Stimulated activated CD8-positive, alpha-beta memory T cell treated with anti-CD3 and anti-CD28 coated beads, Interleukin-4, amount 100 ng/mL, for 24 hours (primary cell): ENCODE data around the gene MROH8.

ENCODE experiments used
- DNase-seq: peaks from one replicate; pipeline ENCODE4 v3.0.0-alpha.2; 2020; ENCODE audit warnings: low read depth

Gene MROH8

DNA sequence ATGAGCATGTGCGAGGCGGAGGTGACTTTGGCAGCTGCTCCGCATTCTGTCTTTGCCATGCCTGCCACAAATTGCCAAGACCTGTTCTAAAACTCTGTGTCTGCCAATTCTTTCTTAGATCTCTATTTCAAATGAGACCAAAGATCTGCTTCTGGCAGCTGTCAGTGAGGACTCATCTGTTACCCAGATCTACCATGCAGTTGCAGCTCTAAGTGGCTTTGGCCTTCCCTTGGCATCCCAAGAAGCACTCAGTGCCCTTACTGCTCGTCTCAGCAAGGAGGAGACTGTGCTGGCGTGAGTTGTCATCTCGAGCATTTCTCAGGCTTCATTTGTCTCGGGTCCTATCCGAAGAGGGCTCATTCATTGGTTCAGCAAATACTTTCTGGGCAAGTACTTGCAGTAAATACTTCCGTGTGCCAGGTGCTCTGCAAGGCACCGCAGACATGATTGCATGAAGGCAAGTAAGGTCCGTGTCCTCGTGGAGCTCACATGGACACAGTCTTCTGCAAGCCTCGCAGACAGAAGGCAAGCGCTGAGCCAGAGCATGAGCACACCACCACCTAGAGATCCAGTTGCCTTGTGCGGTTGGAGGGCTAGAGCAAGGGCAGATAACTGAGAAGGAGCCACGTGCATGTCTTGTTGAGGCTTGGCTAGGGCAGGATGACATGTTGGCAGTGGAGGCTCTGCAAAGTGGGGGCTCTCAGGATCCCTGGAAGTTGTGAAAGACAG lies 19.7 kb upstream of the MROH8 start:
- DNase-seq: no peak

DNA sequence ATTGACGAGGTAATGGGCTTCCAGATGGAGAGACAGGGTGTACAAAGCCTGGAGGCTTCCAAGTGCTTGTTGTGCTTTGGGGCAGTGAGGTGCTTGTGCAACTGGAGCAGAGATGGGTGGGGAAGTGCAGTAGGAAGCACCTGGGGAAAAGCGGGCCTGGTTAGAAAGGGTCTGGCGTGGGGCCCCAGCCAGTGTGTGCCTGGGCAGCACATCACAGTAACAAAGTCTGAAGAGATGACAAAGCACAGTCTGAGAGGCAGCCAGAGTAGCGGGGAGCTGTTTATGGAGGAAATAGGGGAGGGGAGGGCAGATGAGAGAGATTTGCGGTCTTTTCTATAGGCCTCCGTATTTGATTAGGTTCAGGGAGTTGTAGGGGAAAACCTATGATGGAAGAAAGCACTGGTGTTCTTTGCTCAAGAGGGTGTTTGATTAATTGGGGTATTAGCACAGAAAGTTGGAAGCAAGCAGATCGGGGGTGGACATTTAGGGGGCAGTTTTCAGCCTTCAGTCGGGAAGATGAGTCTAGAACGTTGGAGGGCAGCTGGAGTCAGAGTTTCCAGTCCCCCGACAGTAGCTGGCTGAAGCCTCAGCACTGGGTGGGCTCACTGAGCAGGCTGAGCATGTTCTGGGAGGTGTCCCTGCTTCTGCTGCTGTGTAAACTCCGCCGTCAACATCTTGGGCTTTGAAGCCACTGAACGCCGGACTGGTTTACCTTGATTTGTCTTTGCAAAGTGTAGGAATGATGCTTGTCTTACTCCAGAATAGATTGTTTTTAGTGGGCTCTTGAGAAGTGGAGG lies 15.5 kb upstream of the MROH8 start:
- no peak for DNase-seq

DNA sequence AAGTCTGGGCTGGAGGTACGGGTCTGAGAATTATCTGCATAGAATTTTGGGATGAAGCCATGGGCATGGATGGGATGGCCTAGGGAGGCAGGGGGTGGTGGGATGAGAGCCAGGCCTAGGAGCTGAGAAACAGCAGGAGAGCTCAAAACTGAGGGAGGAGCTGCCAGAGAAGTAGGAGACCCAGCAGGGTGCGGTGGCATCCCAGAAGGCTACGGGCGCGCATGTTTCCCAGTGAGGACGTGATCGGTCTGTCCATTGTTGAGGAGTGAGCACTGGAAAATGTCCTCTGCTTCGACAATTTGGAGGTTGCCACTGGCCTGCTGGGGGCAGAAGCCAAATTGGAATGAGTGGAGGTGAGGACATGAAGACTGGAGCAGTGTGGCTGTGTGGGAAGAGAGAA lies 14.5 kb upstream of the MROH8 start:
- DNase-seq: no peak

DNA sequence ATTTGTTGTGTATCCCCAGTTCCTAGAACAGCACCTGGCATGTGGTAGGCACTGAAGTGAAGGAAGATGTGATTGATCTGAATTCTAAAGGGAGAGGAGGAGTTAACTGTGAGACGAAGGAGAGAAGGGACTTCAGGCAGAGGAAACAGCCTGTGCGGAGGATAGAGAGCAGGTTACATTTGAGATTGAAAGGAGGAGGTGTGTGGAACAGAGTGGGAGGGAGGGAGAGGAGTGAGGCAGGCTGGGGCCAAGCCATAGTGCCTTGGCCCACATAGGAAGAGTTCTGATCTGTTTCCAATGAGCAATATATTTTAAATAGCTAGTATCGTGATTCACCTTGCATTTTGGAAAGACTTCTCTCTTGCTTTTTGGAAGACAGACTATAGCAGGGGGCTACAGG lies 13.9 kb upstream of the MROH8 start:
- DNase-seq: no peak

DNA sequence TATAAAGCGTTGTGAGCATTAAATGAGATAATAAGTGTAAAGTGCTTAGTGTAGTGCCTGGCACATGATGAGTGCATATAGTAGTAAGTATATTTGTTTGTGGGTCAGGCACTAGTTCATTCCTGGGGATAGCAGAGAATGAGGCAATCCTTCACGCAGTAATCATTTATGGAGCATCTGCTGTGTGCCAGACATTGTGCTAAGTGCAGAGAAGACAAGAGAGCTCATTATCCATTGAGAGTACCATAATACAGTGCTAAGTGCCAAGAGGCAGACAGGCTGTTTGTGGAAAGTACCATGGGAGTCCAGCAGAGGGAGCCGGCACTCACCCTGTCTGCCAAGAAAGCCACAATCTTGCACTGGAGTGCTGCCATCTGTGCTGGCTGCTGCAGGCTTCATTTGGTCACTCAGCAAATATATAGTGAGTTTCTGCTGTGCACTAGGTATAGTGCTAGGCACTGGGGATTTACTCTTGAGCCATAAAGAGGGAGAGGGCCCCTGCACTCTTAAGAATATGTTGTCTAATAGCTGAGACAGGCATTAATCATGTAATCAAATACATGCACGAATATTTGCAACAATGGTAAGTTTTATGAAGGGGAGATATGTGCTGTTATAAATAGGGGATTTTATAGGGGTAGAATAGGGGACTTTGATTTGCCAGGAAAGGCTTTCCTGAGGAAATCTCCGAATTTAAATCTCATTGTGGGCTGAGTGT lies 12.9 kb upstream of the MROH8 start:
- DNase-seq: peak; percentile 57

DNA sequence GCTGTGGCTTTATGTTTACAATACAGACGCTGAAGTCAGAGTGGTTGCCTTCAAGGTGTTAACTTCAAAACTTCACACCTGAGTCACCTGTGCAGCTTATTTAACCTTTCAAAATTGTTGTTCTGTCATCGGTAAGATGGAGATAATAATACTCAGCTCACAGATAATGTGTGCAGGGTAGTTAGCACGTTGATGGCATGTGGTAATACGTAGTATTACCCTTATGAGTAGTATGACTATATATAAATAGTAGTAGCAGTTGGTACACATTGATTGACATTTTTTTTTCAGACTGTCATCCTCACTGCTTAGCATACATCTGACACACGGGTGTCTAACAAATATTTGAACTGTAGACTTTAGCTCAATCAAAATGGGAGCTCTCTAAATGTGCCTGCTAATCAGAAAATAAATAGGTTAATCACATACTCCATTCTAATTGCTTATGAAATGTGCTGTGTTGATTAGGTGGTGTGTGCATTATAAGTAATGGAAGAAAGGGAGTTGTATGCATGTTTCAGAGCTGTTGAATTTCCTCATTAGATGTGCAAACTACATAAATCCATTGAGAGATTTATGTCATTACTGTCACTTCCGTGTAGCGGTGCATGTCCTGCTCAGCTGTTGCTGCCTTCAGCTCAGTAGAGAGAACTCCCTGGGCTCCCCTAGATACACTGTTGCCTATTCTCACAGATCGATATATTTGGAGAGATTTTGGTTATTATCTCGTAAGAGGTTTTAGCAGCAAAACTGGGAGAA lies 11.2 kb upstream of the MROH8 start:
- no peak for DNase-seq

DNA sequence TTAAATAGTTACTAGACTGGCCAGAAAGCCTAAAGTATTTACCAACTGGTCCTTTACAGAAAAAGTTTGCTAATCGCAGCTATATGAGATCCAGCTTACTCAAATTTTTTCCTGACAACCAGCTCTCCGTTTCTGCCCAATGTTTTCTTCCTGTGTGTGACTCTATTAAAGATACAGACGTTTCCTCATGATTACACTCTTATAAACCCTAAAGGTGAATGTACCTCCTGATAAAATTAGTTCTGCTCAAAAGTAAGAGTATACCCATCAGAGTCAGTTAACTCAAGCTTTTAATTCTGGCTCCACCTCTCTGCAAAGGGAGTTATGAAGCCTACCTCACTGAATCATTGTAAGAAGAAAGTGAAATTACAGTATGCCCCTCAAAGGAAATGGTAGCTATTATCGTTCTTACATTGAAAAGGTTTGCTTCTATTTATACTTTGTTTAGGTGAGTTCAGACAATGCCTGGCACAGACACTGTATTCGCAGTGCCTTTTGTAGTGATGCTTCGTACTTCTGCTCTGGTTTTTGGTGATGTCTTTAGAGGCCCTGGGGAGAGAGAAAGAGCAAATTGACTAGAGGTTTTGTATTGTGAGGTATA lies 10.2 kb upstream of the MROH8 start:
- DNase-seq: no peak

DNA sequence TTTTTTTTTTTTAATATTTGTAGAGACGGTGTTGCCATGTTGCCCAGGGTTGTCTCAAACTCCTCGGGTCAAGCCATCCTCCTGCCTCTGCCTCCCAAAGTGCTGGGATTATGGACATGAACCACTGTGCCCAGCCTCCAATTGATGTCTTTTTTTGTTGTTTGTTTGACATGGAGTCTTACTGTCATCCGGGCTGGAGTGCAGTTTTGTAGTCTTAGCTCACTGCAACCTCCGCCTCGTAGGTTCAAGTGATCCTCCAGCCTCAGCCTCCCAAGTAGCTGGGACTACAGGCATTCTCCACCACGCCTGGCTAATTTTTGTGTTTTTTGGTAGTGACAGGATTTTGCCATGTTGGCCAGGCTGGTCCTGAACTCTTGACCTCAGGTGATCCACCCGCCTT lies 9.4 kb upstream of the MROH8 start:
- DNase-seq: no peak

DNA sequence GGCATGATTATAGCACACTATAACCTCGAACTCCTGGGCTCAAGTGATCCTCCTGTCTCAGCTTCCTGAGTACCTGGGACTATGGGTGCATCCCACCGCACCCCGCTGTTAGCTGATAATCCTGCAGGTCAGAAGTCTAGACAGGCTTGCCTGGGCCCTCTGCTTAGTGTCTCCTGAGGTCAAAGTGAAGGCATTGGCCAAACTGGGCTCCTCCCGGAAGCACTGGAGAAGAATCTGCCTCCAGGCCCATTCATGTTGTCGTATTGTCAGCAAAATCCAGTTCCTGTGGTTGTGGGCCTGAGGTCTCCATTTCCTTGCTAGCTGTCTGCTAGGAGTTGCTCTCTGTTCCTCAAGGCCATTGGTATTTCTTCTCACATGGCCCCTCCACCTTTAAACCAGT lies 6.3 kb upstream of the MROH8 start:
- no peak for DNase-seq

DNA sequence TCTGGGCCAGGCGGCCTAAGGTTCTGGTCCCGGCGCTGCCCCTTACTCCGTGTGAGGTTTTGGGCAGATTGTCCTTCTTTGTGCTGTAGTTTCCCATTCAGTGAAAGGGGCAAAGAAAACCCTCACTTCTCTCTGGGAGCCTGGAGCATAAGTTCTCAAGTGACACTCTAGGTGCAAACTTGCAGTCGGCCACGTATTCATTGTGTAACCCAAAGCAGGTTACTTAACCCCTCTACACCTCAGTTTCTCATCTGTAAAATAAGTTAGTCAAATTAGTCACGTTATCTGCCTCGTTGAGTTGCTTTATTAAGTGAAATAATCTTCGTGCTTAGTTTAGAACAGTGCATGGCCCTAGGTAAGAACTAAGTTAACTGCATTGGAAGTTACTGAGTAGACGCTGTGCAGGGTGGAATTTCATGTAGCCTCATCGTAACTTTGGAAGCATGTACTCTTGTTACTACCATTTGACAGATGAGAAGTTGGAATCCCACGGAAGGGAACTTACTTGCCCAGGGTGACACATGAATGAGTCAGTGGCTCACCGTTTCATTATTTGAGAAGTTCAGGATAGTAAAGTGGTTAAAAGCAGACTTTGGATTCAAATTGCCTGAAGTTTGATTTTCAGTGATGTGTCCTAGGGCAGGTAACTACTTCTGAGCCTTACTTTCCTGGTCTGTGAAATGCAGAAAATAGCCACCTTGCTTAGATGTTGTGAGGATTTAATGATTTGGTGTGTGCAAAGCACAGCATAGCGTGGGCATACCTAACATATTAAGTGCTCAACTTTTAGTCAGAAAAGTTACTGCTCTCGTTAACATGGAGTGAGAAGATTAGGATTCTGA lies 556 bp upstream of the MROH8 start:
- no peak for DNase-seq

DNA sequence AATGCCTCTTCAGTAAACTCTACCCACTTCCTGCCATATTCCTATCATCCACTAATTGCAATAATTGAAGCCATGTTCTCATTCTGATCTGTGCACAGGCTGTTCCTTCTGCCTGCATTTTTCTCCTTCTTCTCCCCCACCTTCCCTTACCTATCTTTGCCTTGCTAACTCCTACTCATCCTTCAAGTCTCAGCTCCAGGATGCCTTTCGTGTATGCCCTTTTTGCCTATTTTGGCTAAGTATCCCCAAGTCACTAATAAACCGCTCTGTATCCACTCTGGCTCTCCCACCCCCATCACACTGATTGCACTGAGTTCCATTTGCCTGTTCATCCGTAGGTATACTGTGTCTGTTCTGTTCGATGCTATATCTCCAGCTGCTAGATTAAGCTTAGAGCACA lies 6.5 kb downstream of the MROH8 start:
- DNase-seq: no peak

DNA sequence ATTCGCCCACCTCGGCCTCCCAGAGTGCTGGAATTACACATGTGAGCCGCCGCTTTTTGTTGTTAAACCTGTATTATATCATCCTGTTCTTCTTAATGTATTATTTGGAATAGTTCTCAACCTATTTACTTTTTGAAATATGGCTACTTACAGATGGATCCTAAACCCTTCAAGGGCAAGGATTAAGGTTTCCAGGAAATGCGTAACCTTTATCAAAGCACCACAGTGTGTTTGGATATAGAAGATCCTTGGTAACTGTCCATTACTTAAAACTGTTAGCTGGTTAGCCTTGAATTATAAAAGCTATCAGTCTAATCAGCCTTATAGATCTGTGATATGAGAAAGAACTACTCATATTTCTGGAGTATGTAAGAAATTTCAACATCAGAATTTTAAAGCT lies 12.5 kb downstream of the MROH8 start:
- no peak for DNase-seq

DNA sequence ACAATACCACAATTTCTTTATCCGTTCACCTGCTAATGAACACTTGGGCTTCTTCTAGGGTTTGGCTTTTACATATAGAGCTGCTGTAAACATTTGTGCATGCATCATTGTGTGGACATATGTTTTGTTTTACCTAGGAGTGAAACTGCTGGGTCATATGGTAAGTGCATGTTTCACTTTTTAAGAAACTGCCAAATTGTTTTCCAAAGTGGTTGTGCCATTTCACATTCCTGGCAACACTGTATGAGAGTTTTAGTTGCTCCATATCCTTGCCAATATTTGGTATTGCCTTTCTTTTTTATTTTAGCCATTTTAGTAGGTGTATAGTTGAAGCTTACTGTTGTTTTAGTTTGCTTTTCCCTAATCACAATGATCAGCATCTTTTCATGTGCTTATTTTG lies 14.3 kb downstream of the MROH8 start:
- no peak for DNase-seq

DNA sequence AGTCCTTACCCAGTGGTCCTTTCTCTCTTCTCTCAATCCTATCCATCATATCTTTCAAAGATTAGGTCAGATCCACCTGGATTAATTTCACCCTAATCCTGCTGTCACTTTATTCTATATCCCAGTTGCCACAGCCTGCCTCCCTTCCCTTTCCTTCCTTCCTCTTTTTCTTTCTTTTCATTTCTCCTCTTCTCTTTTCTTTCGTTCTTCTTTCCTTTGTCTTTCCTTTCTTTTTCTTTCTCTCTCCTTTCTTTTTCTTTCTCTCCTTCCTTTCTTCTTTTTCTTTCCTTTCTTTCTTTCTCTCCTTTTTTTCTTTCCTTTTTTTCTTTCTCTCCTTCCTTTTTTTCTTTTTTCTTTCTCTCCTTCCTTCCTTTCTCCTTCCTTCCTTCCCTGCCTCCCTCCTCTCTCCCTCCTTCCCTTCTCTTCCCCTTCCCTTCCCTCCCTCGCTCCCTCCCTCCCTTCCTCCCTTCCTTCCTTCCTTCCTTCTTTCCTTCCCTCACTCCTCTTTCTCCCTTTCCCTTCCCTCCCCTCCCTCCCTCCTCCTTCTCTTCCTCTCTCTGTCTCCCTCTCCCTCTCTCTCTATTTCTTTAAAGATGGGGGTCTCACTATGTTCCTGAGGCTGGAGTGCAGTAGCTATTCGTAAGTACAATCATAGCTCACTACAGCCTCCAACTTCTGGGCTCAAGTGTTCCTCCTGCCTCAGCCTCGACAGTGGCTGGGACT lies 15.4 kb downstream of the MROH8 start:
- no peak for DNase-seq

DNA sequence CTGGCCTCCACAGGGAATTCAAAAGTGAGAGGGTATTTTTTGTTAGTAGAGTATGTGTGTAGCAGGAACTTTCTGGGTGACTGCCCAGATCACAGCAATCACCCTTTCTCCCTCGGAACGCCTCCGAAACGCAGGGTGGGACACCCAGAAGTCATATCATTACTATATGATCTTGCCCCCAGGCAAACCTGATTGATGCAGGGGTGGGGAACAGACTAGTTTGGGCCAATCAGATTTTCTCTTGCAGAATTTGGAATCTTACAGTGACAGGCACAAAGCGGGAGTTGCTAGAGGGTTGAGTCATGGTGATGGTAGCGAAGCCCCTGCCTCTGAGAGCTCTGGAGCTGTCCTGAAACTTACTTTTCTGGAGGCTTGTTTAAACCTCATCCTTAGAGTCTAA lies 16.7 kb downstream of the MROH8 start:
- DNase-seq: no peak

DNA sequence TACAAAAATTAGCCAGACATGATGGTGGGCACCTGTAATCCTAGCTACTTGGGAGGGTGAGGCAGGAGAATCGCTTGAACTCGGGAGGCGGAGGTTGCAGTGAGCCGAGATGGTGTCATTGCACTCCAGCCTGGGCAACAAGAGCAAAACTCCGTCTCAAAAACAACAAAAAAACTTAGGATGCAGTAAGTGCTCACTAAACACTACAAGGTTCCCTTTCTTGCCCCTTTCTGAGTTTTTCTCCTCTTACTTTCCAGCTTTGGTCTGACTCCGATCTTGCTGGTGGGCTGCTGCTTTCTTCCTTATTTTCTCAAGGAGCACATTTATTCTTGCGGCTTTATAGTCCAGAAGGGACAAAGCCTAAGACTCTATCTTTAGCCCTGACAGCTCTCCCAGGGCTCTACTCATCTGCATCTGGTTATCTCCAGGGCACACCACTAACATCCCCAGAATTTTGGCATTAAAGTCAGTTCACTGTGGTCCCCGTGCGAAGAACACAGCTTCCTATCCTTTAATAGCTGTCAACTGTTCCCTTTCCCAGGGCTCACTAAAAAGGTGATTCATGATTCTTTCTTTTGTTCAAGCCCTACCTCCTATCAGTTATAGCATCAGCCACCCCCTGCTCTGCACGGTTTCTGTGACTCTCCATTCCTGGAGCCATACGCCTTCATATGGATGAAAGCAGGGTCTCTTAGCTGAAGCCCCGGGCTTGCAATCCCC lies 17.4 kb downstream of the MROH8 start:
- DNase-seq: no peak

DNA sequence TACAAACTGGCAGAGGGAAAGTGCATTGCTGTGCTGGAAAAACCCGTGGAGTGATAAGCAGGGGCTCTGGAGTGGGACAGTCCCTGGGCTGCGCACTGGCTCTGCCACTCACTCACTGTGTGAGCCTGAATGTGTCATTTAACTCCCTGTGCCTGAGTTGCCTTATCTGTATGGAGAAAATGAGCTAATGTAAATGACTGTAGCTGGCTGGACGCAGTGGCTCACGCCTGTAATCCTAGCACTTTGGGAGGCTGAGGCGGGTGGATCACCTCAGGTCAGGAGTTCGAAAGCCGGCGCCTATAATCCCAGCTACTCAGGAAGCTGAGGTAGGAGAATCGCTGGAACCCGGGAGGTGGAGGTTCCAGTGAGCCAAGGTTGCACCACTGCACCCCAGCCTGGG lies 18.7 kb downstream of the MROH8 start:
- DNase-seq: no peak

DNA sequence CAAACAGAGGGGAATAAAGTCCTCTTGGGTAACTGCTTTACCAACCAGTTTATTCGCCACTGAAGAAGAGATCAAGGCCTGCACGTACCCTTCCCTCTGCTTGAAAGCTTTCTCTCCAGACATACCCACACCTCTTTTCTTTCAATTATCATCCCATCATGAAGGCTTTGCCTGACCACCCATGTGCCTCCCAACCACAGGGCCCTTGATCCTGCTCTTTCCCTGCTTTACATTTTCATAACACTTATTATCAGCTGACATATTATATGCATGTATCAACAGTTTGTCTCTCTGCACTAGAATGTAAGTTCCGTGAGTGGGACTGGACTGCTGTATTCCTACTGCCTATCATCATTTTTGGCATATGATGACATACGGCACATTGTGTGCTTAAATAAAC lies 21.1 kb downstream of the MROH8 start:
- no peak for DNase-seq

DNA sequence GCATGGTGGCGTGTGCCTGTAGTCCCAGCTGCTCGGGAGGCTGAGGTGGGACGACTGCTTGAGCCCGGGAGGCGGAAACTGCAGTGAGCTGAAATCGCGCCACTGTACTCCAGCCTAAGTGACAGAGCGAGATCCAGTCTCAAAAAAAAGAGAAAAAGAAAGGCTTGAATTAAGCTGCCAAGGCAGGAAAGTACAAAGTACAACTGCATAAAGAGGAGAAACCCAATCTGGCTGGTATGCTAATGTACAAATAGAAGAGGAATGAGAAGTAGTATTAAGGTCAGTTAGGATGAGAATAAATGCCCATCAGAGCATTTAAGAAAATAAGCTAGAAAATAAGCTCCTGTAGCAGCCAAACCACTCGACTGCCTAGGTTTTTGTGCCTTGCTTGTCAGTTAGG lies 23.4 kb downstream of the MROH8 start:
- no peak for DNase-seq
